K562 (cell line): ENCODE results near the gene CCM2. TPM values are rescaled to one million over a fixed set of nuclear protein-coding genes. Genes with fewer than 3 reads are reported as not detected.

Experiments used
- BRCA1 ChIP-seq, 2 experiments: fragments of 450-650 bp in 1 of 2; sonication (generic) in 1 of 2; formaldehyde crosslinking in 1 of 2; IDR thresholded peaks; 2 replicates each; pipeline versions ENCODE4 v1.5.0 to v1.6.1; 2017 to 2020; ENCODE audit warnings: mild to moderate bottlenecking in 1 of 2, missing genetic modification reagents in 1 of 2
- CC2D1A ChIP-seq: fragments of 450-650 bp; IDR thresholded peaks from 2 replicates; pipeline ENCODE4 v1.6.1; 2017; ENCODE audit warnings: mild to moderate bottlenecking
- CREM ChIP-seq: IDR thresholded peaks from 2 replicates; pipeline ENCODE4 v1.6.1; 2014; ENCODE audit warnings: antibody characterized with exemption, low read depth
- ETS1 ChIP-seq: conservative IDR thresholded peaks from 2 replicates; pipeline ENCODE4 v1.6.1; 2011; ENCODE audit warnings: low read depth, mild to moderate bottlenecking, low read length; ENCODE audit not compliant: control insufficient read depth
- FOXJ2 ChIP-seq: fragments of 200-800 bp; sonication (Bioruptor generic); IDR thresholded peaks from 2 replicates; pipeline ENCODE4 v1.6.1; 2016; ENCODE audit warnings: missing genetic modification characterization, missing compliant biosample characterization
- FOXP1 ChIP-seq: sonication (generic); formaldehyde crosslinking; IDR thresholded peaks from 2 replicates; pipeline ENCODE4 v1.8.0; 2022; ENCODE audit warnings: mild to moderate bottlenecking, missing genetic modification reagents
- MXD1 ChIP-seq: fragments of 250-450 bp; sonication (Bioruptor Pico); IDR thresholded peaks from 2 replicates; pipeline ENCODE4 v1.8.0; 2021; ENCODE audit warnings: borderline replicate concordance, mild to moderate bottlenecking, moderate library complexity; ENCODE audit not compliant: poor library complexity, severe bottlenecking
- SMAD1 ChIP-seq: fragments of 150-350 bp; IDR thresholded peaks from 2 replicates; pipeline ENCODE4 v1.6.1; 2014; ENCODE audit warnings: low read length, low read depth; ENCODE audit not compliant: partially characterized antibody
- SNIP1 ChIP-seq: fragments of 450-650 bp; IDR thresholded peaks from 2 replicates; pipeline ENCODE4 v1.7.1; 2017; ENCODE audit warnings: low read depth, mild to moderate bottlenecking
- STAT5A ChIP-seq: IDR thresholded peaks from 2 replicates; pipeline ENCODE4 v1.6.1; 2012; ENCODE audit warnings: low read length, inconsistent platforms, borderline replicate concordance
- TCF7 ChIP-seq: sonication (generic); IDR thresholded peaks from 2 replicates; pipeline ENCODE4 v1.6.1; 2016; ENCODE audit warnings: antibody characterized with exemption, borderline replicate concordance
- TFAM ChIP-seq: fragments of 250-450 bp; sonication (Bioruptor Pico); conservative IDR thresholded peaks from 2 replicates; pipeline ENCODE4 v1.5.0; 2021; ENCODE audit warnings: mild to moderate bottlenecking, moderate library complexity
- TGIF2 ChIP-seq: sonication (generic); formaldehyde crosslinking; IDR thresholded peaks from 2 replicates; pipeline ENCODE4 v1.8.1; 2022; ENCODE audit warnings: mild to moderate bottlenecking, missing genetic modification reagents, moderate library complexity
- U2AF1 ChIP-seq: fragments of 200-400 bp; formaldehyde crosslinking; optimal IDR thresholded peaks from 2 replicates; pipeline ENCODE3; 2017; ENCODE audit warnings: mild to moderate bottlenecking, low read depth, low read length, moderate library complexity
- U2AF2 ChIP-seq: fragments of 200-400 bp; formaldehyde crosslinking; optimal IDR thresholded peaks from 2 replicates; pipeline ENCODE3; 2017; ENCODE audit warnings: low read depth, mild to moderate bottlenecking, low read length
- ZBTB11 ChIP-seq, 3 experiments: fragments of 200-800 bp in 1 of 3; fragments of 250-450 bp in 1 of 3; fragments of 450-650 bp in 1 of 3; sonication (Bioruptor Pico) in 1 of 3; sonication (Bioruptor generic) in 1 of 3; formaldehyde crosslinking in 1 of 3; IDR thresholded peaks; 2 replicates each; pipeline versions ENCODE4 v1.6.1 to v1.8.0; 2016 to 2022; ENCODE audit warnings: mild to moderate bottlenecking in 2 of 3, missing genetic modification characterization in 2 of 3, missing compliant biosample characterization in 1 of 3, moderate library complexity in 1 of 3
- ZBTB17 ChIP-seq: fragments of 450-650 bp; formaldehyde crosslinking; IDR thresholded peaks from 2 replicates; pipeline ENCODE4 v1.4.0; 2020; ENCODE audit warnings: mild to moderate bottlenecking
- ZBTB2 ChIP-seq: fragments of 450-650 bp; IDR thresholded peaks from 2 replicates; pipeline ENCODE4 v1.6.1; 2016; ENCODE audit warnings: antibody characterized with exemption
- ZNF445 ChIP-seq: fragments of 250-450 bp; sonication (Bioruptor Pico); IDR thresholded peaks from 2 replicates; pipeline ENCODE4 v1.4.0; 2020; ENCODE audit warnings: low read depth, mild to moderate bottlenecking, moderate library complexity
- ZNF668 ChIP-seq: fragments of 250-450 bp; sonication (Bioruptor Pico); IDR thresholded peaks from 2 replicates; pipeline ENCODE4 v1.8.0; 2022; ENCODE audit warnings: mild to moderate bottlenecking, inconsistent platforms
- polyA plus RNA-seq, 8 experiments: library from polyadenylated mRNA; depleted of rRNA in 4 of 8; stranded (reverse) in 5 of 8; unstranded in 3 of 8; fragments of >200 nt; fragmentation: Nextera tagmentation in 2 of 8; fragmentation: Illumina TruSeq in 1 of 8; extraction: Ambion mirVana in 2 of 8; extraction: Trizol in 1 of 8; gene quantifications; 2 replicates each; pipeline versions ENCODE4 v1.2.1 to v1.2.3, GENCODE V29; 2011 to 2014; ENCODE audit warnings: inconsistent platforms in 1 of 8, missing spikeins in 1 of 8
- total RNA-seq, 7 experiments: library from RNA; depleted of rRNA in 6 of 7; stranded (reverse); fragments of >200 nt in 6 of 7; fragmentation: Illumina TruSeq in 2 of 7; extraction: Trizol in 2 of 7; gene quantifications; 2 replicates each; pipeline versions ENCODE4 v1.2.1 to v1.2.3, GENCODE V29; 2011 to 2021; ENCODE audit warnings: low replicate concordance in 1 of 7

The CCM2 gene
- total and polyA plus RNA-seq, 9 of the 15 experiments (the other 6 are each of a cell fraction or from before 2014, with no cell fraction given): 0.41 to 38.6 (median 25.9) TPM

GRCh38 chr7:44986218-44987053 is 13.6 kb upstream of the CCM2 start (continued):
- TF ChIP-seq MXD1 (peak; percentile 88), STAT5A (no peak; the same call in 1 of the 2 replicates), BRCA1 (IDR thresholded peaks at IDR 0.05) (no peak), BRCA1 (CRISPR knock-in tag; IDR thresholded peaks at IDR 0.05) (no peak), CC2D1A (peak; percentile 25; the same call in 1 of the 2 replicates), ZBTB17 (CRISPR knock-in tag) (peak; percentile 74; the same call in 1 of the 2 replicates), U2AF2 (no peak), ZNF668 (no peak), ETS1 (no peak), TCF7 (no peak; the same call in 1 of the 2 replicates), FOXP1 (CRISPR knock-in tag) (peak; percentile 93), CREM (peak; percentile 99), SNIP1 (no peak), FOXJ2 (tag) (no peak), ZBTB11 (CRISPR knock-in tag; IDR thresholded peaks at IDR 0.05) (peak in 2 of 3 experiments; percentile 16 to 85; a peak in 3 of 6 replicates), ZNF445 (CRISPR knock-in tag) (0 out of 2 replicates have a peak, but pooled peaks have one; percentile 40), U2AF1 (no peak), TGIF2 (CRISPR knock-in tag) (no peak), ZBTB2 (peak; percentile 97), TFAM (no peak), SMAD1 (peak; percentile 92)
